HG03139 (cell line): Measurements from ENCODE around the gene C2orf78.
"Not testable (repeated sequence)": the region's sequence is repeated elsewhere in the genome, so short reads cannot be mapped to it uniquely, and the experiment has no call there.

Source experiments
- ATAC-seq: cut with Tn5 transposase; IDR thresholded peaks from one replicate; pipeline ENCODE4 v1.9.1; 2021; ENCODE audit not compliant: unreplicated experiment

The C2orf78 gene

GRCh38 chr2:73779467-73780236 lies 4.3 kb upstream of the C2orf78 start, which contains the start of gene DUSP11:
DUSP11 (minus strand) TSS chr2:73780103; CDS start chr2:73779974, 129 bp downstream.
- ATAC-seq, result peak; percentile 98

- ATAC-seq, result no peak
Measured at GRCh38 chr2:73780237-73780582, 3.8 kb upstream of the C2orf78 start.

GRCh38 chr2:73783402-73783801 lies 581 bp upstream of the C2orf78 start:
- ATAC-seq, result not testable (repeated sequence)

- ATAC-seq, result no peak
Measured at GRCh38 chr2:73811878-73812277, 27.9 kb downstream of the C2orf78 start.

GRCh38 chr2:73812635-73813034 lies 28.7 kb downstream of the C2orf78 start:
- no peak for ATAC-seq

- no peak for ATAC-seq
Measured at GRCh38 chr2:73818296-73818695, 34.3 kb downstream of the C2orf78 start.

- ATAC-seq, result peak; percentile 53
Measured at GRCh38 chr2:73821227-73821626, 37.2 kb downstream of the C2orf78 start.

GRCh38 chr2:73821669-73822068 lies 37.7 kb downstream of the C2orf78 start:
- ATAC-seq, result no peak

- ATAC-seq, result no peak
Measured at GRCh38 chr2:73822276-73822675, 38.3 kb downstream of the C2orf78 start.

GRCh38 chr2:73822991-73823390 lies 39.0 kb downstream of the C2orf78 start:
- no peak for ATAC-seq

- no peak for ATAC-seq
Measured at GRCh38 chr2:73823416-73823815, 39.4 kb downstream of the C2orf78 start.

GRCh38 chr2:73823916-73824523 lies 40.0 kb downstream of the C2orf78 start:
- ATAC-seq, result no peak

- no peak for ATAC-seq
Measured at GRCh38 chr2:73825408-73825807, 41.4 kb downstream of the C2orf78 start.

- ATAC-seq, result no peak
Measured at GRCh38 chr2:73827018-73827417, 43.0 kb downstream of the C2orf78 start.

GRCh38 chr2:73827660-73828388 lies 43.8 kb downstream of the C2orf78 start:
- ATAC-seq, result no peak

- no peak for ATAC-seq
Measured at GRCh38 chr2:73828389-73828817, 44.4 kb downstream of the C2orf78 start.

- peak; percentile 66 for ATAC-seq
Measured at GRCh38 chr2:73828818-73829570, 45.0 kb downstream of the C2orf78 start, which contains the start of gene STAMBP. STAMBP (plus strand) TSS chr2:73828961; CDS start chr2:73830857, 1,896 bp downstream.

- no peak for ATAC-seq
Measured at GRCh38 chr2:73830871-73831401, 47.0 kb downstream of the C2orf78 start.

GRCh38 chr2:73832930-73833329 lies 48.9 kb downstream of the C2orf78 start:
- ATAC-seq, result no peak

GRCh38 chr2:73836141-73836943 lies 52.4 kb downstream of the C2orf78 start:
- ATAC-seq, result no peak
